Loucy (cell line): ENCODE data around the gene PADI1.

ENCODE experiments used
- EZH2phosphoT487 ChIP-seq: fragments of 200-600 bp; IDR thresholded peaks from 2 replicates; pipeline ENCODE4 v1.6.1; 2018; ENCODE audit warnings: antibody characterized with exemption, mild to moderate bottlenecking, moderate library complexity, borderline replicate concordance
- TF ChIP-seq, protein P1 (sequence below): fragments of 200-600 bp; sonication (generic); conservative IDR thresholded peaks from 2 replicates; pipeline ENCODE4 v1.5.1; 2014; ENCODE audit warnings: mild to moderate bottlenecking, antibody characterized with exemption, low read length

DNA sequence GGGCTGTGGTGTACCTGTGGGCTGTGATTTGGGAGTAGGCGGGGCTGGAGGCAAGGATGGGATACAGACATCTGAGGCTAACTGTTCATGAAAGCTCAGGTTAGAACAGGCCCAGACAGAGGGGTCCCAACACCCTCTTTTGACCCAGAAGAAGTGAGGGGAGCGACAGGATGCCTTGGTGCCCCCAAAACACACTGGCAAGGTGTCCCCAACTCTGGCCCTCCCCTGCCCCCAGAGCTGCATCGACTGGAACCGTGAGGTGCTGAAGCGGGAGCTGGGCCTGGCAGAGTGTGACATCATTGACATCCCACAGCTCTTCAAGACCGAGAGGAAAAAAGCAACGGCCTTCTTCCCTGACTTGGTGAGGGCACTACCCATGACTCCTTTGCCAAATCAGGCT is 75.5 kb downstream of the PADI1 start:
- TF ChIP-seq, protein P1, sequence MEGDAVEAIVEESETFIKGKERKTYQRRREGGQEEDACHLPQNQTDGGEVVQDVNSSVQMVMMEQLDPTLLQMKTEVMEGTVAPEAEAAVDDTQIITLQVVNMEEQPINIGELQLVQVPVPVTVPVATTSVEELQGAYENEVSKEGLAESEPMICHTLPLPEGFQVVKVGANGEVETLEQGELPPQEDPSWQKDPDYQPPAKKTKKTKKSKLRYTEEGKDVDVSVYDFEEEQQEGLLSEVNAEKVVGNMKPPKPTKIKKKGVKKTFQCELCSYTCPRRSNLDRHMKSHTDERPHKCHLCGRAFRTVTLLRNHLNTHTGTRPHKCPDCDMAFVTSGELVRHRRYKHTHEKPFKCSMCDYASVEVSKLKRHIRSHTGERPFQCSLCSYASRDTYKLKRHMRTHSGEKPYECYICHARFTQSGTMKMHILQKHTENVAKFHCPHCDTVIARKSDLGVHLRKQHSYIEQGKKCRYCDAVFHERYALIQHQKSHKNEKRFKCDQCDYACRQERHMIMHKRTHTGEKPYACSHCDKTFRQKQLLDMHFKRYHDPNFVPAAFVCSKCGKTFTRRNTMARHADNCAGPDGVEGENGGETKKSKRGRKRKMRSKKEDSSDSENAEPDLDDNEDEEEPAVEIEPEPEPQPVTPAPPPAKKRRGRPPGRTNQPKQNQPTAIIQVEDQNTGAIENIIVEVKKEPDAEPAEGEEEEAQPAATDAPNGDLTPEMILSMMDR, result no peak
- no peak for TF ChIP-seq EZH2phosphoT487
